ENCODE measurements around the gene RBMS3.

The RBMS3 gene

GRCh38 chr3:29370476-29371420 lies 89.9 kb downstream of the RBMS3 start:
- Histone ChIP-seq H3K4me1 (ENCODE audit: control insufficient read depth, insufficient read depth, low read length) (peaks cover 5% of the 10 kb centered on the region), H3K4me2 (ENCODE audit: low read length) (no peak overlapping the region), H3K9ac (ENCODE audit: low read depth, low read length) (no peak overlapping the region), H3K9me3 (replicated peaks; ENCODE audit: low read length) (no peaks in the 10 kb centered on the region), H3K36me3 (ENCODE audit: insufficient read depth, low read length) (no peaks in the 10 kb centered on the region), H3K4me3 (ENCODE audit: low read length) (no peak overlapping the region), H3K27me3 (ENCODE audit: control insufficient read depth, insufficient read depth, low read length) (no peaks in the 10 kb centered on the region)

DNA sequence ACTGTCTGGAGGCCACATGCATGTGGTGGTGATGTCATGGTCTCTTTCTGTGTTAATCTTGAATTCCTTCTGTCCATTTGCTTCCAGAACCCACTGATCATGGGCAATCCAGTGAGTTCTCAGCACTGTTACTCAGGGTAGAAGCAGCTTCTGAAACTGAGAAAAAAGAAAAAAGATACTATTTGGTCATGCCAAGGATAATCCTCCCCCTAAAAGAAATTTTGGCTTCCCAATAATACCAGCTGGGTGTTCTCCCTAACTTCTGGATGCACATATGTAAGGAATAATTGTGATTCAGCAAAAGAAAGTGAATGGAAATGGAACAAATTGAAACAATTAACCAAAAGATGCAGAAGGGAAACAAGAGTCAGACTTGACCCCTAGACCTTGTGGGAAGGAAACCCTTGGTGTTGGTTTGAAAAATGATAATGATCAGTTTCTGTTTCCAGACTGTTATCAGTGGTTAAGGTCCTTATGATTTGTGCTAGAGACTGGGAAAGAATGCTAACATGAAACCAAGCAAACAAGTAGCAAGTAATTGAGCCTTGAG lies 92.3 kb downstream of the RBMS3 start:
- Histone ChIP-seq H3K4me1 (ENCODE audit: control insufficient read depth, insufficient read depth, low read length) (peaks cover 5% of the 10 kb centered on the region), H3K4me3 (ENCODE audit: low read length) (no peak overlapping the region), H3K4me2 (ENCODE audit: low read length) (no peak overlapping the region), H3K9ac (ENCODE audit: low read depth, low read length) (no peak overlapping the region), H3K27me3 (ENCODE audit: control insufficient read depth, insufficient read depth, low read length) (no peaks in the 10 kb centered on the region), H3K36me3 (ENCODE audit: insufficient read depth, low read length) (no peaks in the 10 kb centered on the region), H3K9me3 (replicated peaks; ENCODE audit: low read length) (no peaks in the 10 kb centered on the region)

GRCh38 chr3:29374226-29374625 lies 93.4 kb downstream of the RBMS3 start:
- no peaks in the 10 kb centered on the region for H3K27me3 ChIP-seq (ENCODE audit: control insufficient read depth, insufficient read depth, low read length)
- H3K9ac ChIP-seq (ENCODE audit: low read depth, low read length): no peak overlapping the region
- no peak overlapping the region for H3K4me2 ChIP-seq (ENCODE audit: low read length)
- no peaks in the 10 kb centered on the region for H3K36me3 ChIP-seq (ENCODE audit: insufficient read depth, low read length)
- H3K4me3 ChIP-seq (ENCODE audit: low read length): no peak overlapping the region
- H3K4me1 ChIP-seq (ENCODE audit: control insufficient read depth, insufficient read depth, low read length): peaks cover 5% of the 10 kb centered on the region
- no peaks in the 10 kb centered on the region for H3K9me3 ChIP-seq (replicated peaks; ENCODE audit: low read length)

DNA sequence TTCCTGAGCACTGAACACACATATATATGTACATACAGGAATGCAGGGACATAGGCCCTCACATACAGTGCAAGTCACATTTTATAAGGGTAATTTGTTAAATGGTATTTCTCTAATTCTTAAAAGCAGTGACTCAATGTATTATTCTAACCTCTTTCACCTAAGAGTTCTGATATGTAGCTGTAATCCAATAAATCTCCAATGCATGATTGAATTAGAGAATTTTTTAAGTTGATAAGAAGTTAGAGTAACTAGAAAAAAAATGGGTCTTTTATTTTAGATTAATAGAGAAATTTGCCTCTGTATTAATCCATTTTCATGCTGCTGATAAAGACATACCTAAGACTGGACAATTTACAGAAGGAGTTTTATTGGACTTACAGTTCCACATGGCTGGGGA lies 98.2 kb downstream of the RBMS3 start:
- H3K27me3 ChIP-seq (ENCODE audit: control insufficient read depth, insufficient read depth, low read length): no peaks in the 10 kb centered on the region
- no peak overlapping the region for H3K4me3 ChIP-seq (ENCODE audit: low read length)
- no peak overlapping the region for H3K9ac ChIP-seq (ENCODE audit: low read depth, low read length)
- no peaks in the 10 kb centered on the region for H3K36me3 ChIP-seq (ENCODE audit: insufficient read depth, low read length)
- no peak overlapping the region for H3K4me2 ChIP-seq (ENCODE audit: low read length)
- H3K4me1 ChIP-seq (ENCODE audit: control insufficient read depth, insufficient read depth, low read length): peaks cover 19% of the 10 kb centered on the region
- no peaks in the 10 kb centered on the region for H3K9me3 ChIP-seq (replicated peaks; ENCODE audit: low read length)

- H3K27me3 ChIP-seq (ENCODE audit: control insufficient read depth, insufficient read depth, low read length): no peaks in the 10 kb centered on the region
- H3K4me2 ChIP-seq (ENCODE audit: low read length): no peak overlapping the region
- no peaks in the 10 kb centered on the region for H3K36me3 ChIP-seq (ENCODE audit: insufficient read depth, low read length)
- no peaks in the 10 kb centered on the region for H3K9me3 ChIP-seq (replicated peaks; ENCODE audit: low read length)
- H3K4me1 ChIP-seq (ENCODE audit: control insufficient read depth, insufficient read depth, low read length): peaks cover 40% of the 10 kb centered on the region
- no peak overlapping the region for H3K9ac ChIP-seq (ENCODE audit: low read depth, low read length)
- H3K4me3 ChIP-seq (ENCODE audit: low read length): no peak overlapping the region
These were observed 100.7 kb downstream of the RBMS3 start for GRCh38 chr3:29381595-29381994.

DNA sequence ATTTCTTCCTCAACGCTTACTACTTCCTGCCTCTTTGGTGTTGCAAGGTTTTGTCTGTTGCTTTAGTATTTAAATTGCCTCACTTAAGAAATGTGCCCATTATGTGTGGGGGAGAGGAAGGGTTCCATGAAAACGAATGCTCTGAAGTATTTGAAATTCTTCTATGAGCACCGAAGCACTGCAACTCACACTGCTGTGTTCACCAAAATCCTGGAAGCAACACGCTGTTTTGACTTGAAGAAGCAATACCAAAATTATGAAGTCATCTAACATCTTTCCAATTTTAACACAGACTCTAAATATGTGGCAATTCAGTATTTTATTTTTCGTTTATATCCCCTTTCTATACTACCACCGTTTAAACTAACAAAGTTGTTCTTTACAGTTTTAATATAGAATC lies 101.5 kb downstream of the RBMS3 start:
- H3K9me3 ChIP-seq (replicated peaks; ENCODE audit: low read length): no peaks in the 10 kb centered on the region

GRCh38 chr3:29382845-29383244 lies 102.0 kb downstream of the RBMS3 start:
- H3K4me3 ChIP-seq (ENCODE audit: low read length): no peak overlapping the region
- H3K36me3 ChIP-seq (ENCODE audit: insufficient read depth, low read length): no peaks in the 10 kb centered on the region
- no peak overlapping the region for H3K9ac ChIP-seq (ENCODE audit: low read depth, low read length)
- H3K4me2 ChIP-seq (ENCODE audit: low read length): no peak overlapping the region
- no peaks in the 10 kb centered on the region for H3K9me3 ChIP-seq (replicated peaks; ENCODE audit: low read length)
- no peaks in the 10 kb centered on the region for H3K27me3 ChIP-seq (ENCODE audit: control insufficient read depth, insufficient read depth, low read length)
- peaks cover 40% of the 10 kb centered on the region for H3K4me1 ChIP-seq (ENCODE audit: control insufficient read depth, insufficient read depth, low read length)

More for the DNA sequence above, 101.5 kb downstream of the RBMS3 start:
- H3K36me3 ChIP-seq (ENCODE audit: insufficient read depth, low read length): no peaks in the 10 kb centered on the region
- H3K4me3 ChIP-seq (ENCODE audit: low read length): no peak overlapping the region
- H3K27me3 ChIP-seq (ENCODE audit: control insufficient read depth, insufficient read depth, low read length): no peaks in the 10 kb centered on the region
- H3K4me1 ChIP-seq (ENCODE audit: control insufficient read depth, insufficient read depth, low read length): peaks cover 40% of the 10 kb centered on the region
- no peak overlapping the region for H3K4me2 ChIP-seq (ENCODE audit: low read length)
- H3K9ac ChIP-seq (ENCODE audit: low read depth, low read length): no peak overlapping the region

- H3K4me2 ChIP-seq (ENCODE audit: low read length): peak overlapping the region; percentile 52
- no peaks in the 10 kb centered on the region for H3K36me3 ChIP-seq (ENCODE audit: insufficient read depth, low read length)
- no peaks in the 10 kb centered on the region for H3K27me3 ChIP-seq (ENCODE audit: control insufficient read depth, insufficient read depth, low read length)
- peak overlapping the region; percentile 58 for H3K9ac ChIP-seq (ENCODE audit: low read depth, low read length)
- H3K4me3 ChIP-seq (ENCODE audit: low read length): peak overlapping the region; percentile 7
- no peaks in the 10 kb centered on the region for H3K9me3 ChIP-seq (replicated peaks; ENCODE audit: low read length)
- peaks cover 40% of the 10 kb centered on the region for H3K4me1 ChIP-seq (ENCODE audit: control insufficient read depth, insufficient read depth, low read length)
These were observed 103.8 kb downstream of the RBMS3 start for GRCh38 chr3:29384640-29385039.

GRCh38 chr3:29385046-29385830 lies 104.4 kb downstream of the RBMS3 start:
- H3K9ac ChIP-seq (ENCODE audit: low read depth, low read length): peak overlapping the region; percentile 58
- H3K9me3 ChIP-seq (replicated peaks; ENCODE audit: low read length): no peaks in the 10 kb centered on the region
- no peaks in the 10 kb centered on the region for H3K36me3 ChIP-seq (ENCODE audit: insufficient read depth, low read length)
- H3K4me2 ChIP-seq (ENCODE audit: low read length): peak overlapping the region; percentile 52
- H3K4me3 ChIP-seq (ENCODE audit: low read length): peak overlapping the region; percentile 7
- H3K27me3 ChIP-seq (ENCODE audit: control insufficient read depth, insufficient read depth, low read length): no peaks in the 10 kb centered on the region
- H3K4me1 ChIP-seq (ENCODE audit: control insufficient read depth, insufficient read depth, low read length): peaks cover 40% of the 10 kb centered on the region

- Histone ChIP-seq H3K36me3 (ENCODE audit: insufficient read depth, low read length) (peaks cover 5% of the 10 kb centered on the region), H3K27me3 (ENCODE audit: control insufficient read depth, insufficient read depth, low read length) (no peaks in the 10 kb centered on the region), H3K4me1 (ENCODE audit: control insufficient read depth, insufficient read depth, low read length) (peaks cover 18% of the 10 kb centered on the region), H3K9ac (ENCODE audit: low read depth, low read length) (no peak overlapping the region), H3K4me3 (ENCODE audit: low read length) (no peak overlapping the region), H3K9me3 (replicated peaks; ENCODE audit: low read length) (no peaks in the 10 kb centered on the region), H3K4me2 (ENCODE audit: low read length) (no peak overlapping the region)
These were observed 108.5 kb downstream of the RBMS3 start for GRCh38 chr3:29389362-29389761.

DNA sequence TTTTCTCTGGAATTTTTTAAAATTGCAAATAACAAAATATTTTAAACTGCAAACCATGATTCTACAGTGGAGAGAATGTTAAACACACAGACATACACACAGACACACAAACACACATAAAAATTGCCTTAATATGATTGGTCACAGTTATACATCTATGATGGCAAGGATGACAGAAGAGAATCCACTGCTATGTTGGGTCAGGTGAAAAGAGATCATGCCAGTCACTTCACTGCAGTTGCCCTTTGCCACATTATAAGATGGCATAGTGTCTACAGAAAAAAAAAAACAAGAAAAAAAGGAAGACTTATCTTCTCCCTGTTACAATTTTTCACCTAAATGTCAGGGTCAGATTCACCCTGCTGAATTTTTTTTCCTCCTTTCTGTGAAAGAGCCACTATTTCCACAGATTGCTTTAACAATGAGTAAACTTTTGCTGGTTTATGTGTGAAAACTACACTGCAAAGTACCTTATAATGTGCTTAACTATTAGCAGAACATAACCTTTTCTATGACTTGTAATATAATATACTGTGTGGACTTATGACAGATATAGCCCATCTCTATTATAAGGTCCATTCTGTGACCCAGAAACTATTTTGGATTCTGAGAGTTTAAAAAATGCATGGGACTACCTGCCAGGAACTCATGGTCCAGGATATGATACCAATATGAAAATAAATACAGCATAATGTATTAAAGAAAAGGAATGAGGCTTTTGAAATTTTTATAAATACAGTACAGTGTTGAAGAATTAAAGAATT lies 111.9 kb downstream of the RBMS3 start:
- H3K9me3 ChIP-seq (replicated peaks; ENCODE audit: low read length): no peaks in the 10 kb centered on the region
- no peak overlapping the region for H3K4me2 ChIP-seq (ENCODE audit: low read length)
- no peak overlapping the region for H3K9ac ChIP-seq (ENCODE audit: low read depth, low read length)
- H3K4me1 ChIP-seq (ENCODE audit: control insufficient read depth, insufficient read depth, low read length): no peaks in the 10 kb centered on the region
- H3K4me3 ChIP-seq (ENCODE audit: low read length): no peak overlapping the region
- H3K27me3 ChIP-seq (ENCODE audit: control insufficient read depth, insufficient read depth, low read length): no peaks in the 10 kb centered on the region
- H3K36me3 ChIP-seq (ENCODE audit: insufficient read depth, low read length): peaks cover 5% of the 10 kb centered on the region
